LNCAP (cell line): Measurements from ENCODE around the gene CAPN14.

Source experiments
- CTCF ChIP-seq: fragments of 450-650 bp; IDR thresholded peaks from 2 replicates; pipeline ENCODE4 v1.5.1; 2017; ENCODE audit warnings: mild to moderate bottlenecking

CAPN14 gene

DNA sequence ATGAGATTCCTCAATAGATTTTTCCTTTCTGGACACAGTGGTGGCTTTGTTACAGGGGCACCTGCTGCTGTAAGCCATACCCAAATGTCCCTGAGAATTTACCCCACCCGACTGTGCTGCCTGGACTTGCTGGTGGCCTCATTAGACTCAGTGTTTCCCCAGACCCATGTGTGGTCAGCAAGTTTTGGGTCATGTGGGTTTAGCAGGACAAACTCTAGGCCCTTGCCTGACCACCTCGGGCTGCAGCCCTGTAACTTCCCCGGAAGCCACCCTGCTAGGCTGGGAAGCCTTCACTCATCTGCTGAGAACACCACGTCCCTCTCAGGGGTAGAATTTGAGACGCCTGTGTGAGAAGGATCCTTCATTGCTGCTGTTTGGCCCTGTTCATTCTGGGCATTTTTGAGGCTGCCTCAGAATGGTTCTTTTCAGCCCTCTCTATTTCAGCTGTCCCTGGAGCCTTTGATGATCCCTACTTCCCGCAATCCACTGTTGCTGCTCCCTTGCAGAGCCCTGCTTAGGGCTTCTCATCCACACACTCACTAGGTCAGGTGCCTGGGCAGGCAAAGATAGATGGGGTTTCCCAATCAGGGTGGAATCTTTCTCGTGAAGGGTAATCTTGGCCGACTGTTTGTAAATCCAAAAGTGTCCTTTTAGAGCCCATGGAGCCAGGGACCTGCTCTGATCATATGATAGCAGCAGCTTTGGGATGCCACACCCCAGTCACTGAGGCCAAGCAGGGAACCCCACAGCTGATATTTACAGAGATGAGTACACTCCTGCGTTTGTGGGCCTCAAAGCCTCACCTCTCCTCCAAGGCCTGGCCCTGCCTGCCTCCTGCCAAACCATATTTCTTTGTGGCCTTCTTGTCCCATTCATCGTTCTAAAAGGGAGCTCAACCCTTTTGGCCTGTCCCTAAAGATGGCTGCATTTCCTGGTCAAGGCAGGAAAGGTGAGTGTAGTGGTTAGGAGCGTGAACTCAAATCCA is 23.4 kb upstream of the CAPN14 start:
- TF ChIP-seq CTCF: no peak

- TF ChIP-seq CTCF: no peak
These were observed 22.4 kb upstream of the CAPN14 start for GRCh38 chr2:31239593-31240177.

GRCh38 chr2:31238906-31239592 is 21.7 kb upstream of the CAPN14 start:
- no peak for TF ChIP-seq CTCF

GRCh38 chr2:31238126-31238905 is 21.0 kb upstream of the CAPN14 start:
- no peak for TF ChIP-seq CTCF

DNA sequence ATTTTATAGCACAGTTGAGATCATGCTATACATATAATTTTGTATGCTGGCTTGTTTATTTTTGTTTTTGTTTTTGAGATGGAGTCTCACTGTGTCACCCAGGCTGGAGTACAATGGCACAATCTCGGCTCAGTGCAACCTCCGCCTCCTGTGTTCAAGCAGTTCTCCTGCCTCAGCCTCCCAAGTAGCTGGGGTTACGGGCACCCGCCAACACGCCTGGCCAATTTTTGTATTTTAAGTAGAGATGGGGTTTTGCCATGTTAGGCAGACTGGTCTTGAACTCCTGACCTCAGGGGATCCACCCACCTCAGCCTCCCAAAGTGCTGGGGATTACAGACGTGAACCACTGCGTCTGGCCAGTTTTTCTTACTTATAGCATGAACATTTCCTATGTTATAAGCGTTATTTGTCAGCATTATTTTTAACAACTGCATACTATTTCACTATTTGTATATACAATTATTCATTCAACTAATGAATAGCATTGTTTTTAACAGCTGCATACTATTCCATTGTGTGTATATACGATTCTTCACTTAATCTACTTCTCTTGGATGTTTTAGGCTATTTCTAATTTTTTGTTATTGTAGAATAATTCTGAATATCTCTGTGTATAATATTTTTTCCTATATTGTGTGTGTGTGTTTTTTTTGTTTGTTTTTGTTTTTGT is 20.2 kb upstream of the CAPN14 start:
- TF ChIP-seq CTCF: no peak

- TF ChIP-seq CTCF: no peak
These were observed 19.3 kb upstream of the CAPN14 start for GRCh38 chr2:31236433-31237205.
